K562 (cell line): Measurements from ENCODE around the gene CASP2. TPM values are rescaled to one million over a fixed set of nuclear protein-coding genes. Genes with fewer than 3 reads are reported as not detected.
A peak's percentile ranks its signal among the peaks of the same experiment; 100 is the strongest.

ENCODE experiments used
- CHD7 ChIP-seq: fragments of 200-600 bp; sonication (generic); IDR thresholded peaks from one replicate; pipeline ENCODE4 v1.6.1; 2012; ENCODE audit warnings: mild to moderate bottlenecking, low read depth, low read length, inconsistent platforms
- CREB1 ChIP-seq, 2 experiments: sonication (generic) in 1 of 2; formaldehyde crosslinking in 1 of 2; IDR thresholded peaks; 2 replicates each; pipeline versions ENCODE4 v1.6.1 to v1.8.0; 2012 to 2022; ENCODE audit warnings: inconsistent platforms in 1 of 2, mild to moderate bottlenecking in 1 of 2, missing genetic modification reagents in 1 of 2, moderate library complexity in 1 of 2
- CREBBP ChIP-seq: IDR thresholded peaks from one replicate; pipeline ENCODE4 v1.6.1; 2012; ENCODE audit warnings: low read depth, mild to moderate bottlenecking, control low read depth, inconsistent platforms, low read length
- FOXJ2 ChIP-seq: fragments of 200-800 bp; sonication (Bioruptor generic); IDR thresholded peaks from 2 replicates; pipeline ENCODE4 v1.6.1; 2016; ENCODE audit warnings: missing genetic modification characterization, missing compliant biosample characterization
- MLLT1 ChIP-seq, 2 experiments: fragments of 450-650 bp; IDR thresholded peaks; 2 replicates each; pipeline ENCODE4 v1.6.1; 2016
- NFE2 ChIP-seq: IDR thresholded peaks from 2 replicates; pipeline ENCODE4 v1.6.1; 2014; ENCODE audit warnings: antibody characterized with exemption, low read depth
- NFE2L1 ChIP-seq: fragments of 450-650 bp; IDR thresholded peaks from 2 replicates; pipeline ENCODE4 v1.6.1; 2016; ENCODE audit warnings: missing genetic modification characterization, low read depth, mild to moderate bottlenecking, missing compliant biosample characterization, moderate library complexity, borderline replicate concordance
- NFXL1 ChIP-seq: fragments of 450-650 bp; formaldehyde crosslinking; IDR thresholded peaks from 2 replicates; pipeline ENCODE4 v1.4.0; 2021; ENCODE audit warnings: mild to moderate bottlenecking
- NONO ChIP-seq, 2 experiments: fragments of 200-400 bp in 1 of 2; fragments of 450-650 bp in 1 of 2; formaldehyde crosslinking in 1 of 2; IDR thresholded peaks; 2 replicates each; pipeline ENCODE4 v1.6.1; 2017; ENCODE audit warnings: low read depth in 2 of 2, mild to moderate bottlenecking in 2 of 2, moderate library complexity in 2 of 2, low read length in 1 of 2
- RHOXF2B ChIP-seq: fragments of 250-450 bp; sonication (Bioruptor Pico); conservative IDR thresholded peaks from 2 replicates; pipeline ENCODE4 v1.5.1; 2021
- SMAD2 ChIP-seq: fragments of 150-350 bp; IDR thresholded peaks from 2 replicates; pipeline ENCODE4 v1.6.1; 2014; ENCODE audit warnings: low read depth, mild to moderate bottlenecking, low read length
- THRA ChIP-seq: fragments of 450-650 bp; IDR thresholded peaks from 2 replicates; pipeline ENCODE4 v1.6.1; 2017; ENCODE audit warnings: mild to moderate bottlenecking, moderate library complexity
- ZNF197 ChIP-seq: fragments of 200-800 bp; sonication (Bioruptor generic); IDR thresholded peaks from 2 replicates; pipeline ENCODE4 v1.6.1; 2016; ENCODE audit warnings: low read depth, missing genetic modification characterization, missing compliant biosample characterization
- ZNF57 ChIP-seq: fragments of 450-650 bp; formaldehyde crosslinking; IDR thresholded peaks from 2 replicates; pipeline ENCODE4 v1.4.0; 2020; ENCODE audit warnings: mild to moderate bottlenecking, moderate library complexity
- polyA plus RNA-seq, 8 experiments: library from polyadenylated mRNA; depleted of rRNA in 4 of 8; stranded (reverse) in 5 of 8; unstranded in 3 of 8; fragments of >200 nt; fragmentation: Nextera tagmentation in 2 of 8; fragmentation: Illumina TruSeq in 1 of 8; extraction: Ambion mirVana in 2 of 8; extraction: Trizol in 1 of 8; gene quantifications; 2 replicates each; pipeline versions ENCODE4 v1.2.1 to v1.2.3, GENCODE V29; 2011 to 2014; ENCODE audit warnings: inconsistent platforms in 1 of 8, missing spikeins in 1 of 8
- total RNA-seq, 7 experiments: library from RNA; depleted of rRNA in 6 of 7; stranded (reverse); fragments of >200 nt in 6 of 7; fragmentation: Illumina TruSeq in 2 of 7; extraction: Trizol in 2 of 7; gene quantifications; 2 replicates each; pipeline versions ENCODE4 v1.2.1 to v1.2.3, GENCODE V29; 2011 to 2021; ENCODE audit warnings: low replicate concordance in 1 of 7

CASP2 gene
- total and polyA plus RNA-seq, 9 of the 15 experiments (the other 6 are each of a cell fraction or from before 2014, with no cell fraction given) = 18.8 to 64.9 (median 24.1) TPM

DNA sequence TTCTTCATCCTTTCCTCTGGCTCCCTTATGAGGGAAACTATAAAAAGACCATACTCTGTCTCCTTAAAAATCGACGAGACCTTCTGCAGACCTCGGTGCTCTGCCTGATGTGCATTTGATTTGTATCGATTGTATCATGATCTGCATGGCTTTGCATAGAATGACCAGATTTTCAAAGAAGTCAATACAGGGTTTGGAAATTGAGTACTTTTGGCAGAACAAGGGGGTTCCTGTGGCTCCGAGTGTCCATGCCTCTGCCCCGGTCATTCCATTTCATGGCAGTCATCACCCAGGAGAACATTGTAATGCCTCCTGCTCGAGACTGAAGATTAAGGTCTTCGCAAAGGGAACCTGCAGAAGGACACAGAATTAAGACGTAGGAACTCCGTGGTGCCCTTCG lies 685 bp downstream of the CASP2 start (continued):
- TF ChIP-seq MLLT1 (IDR thresholded peaks at IDR 0.05) = peak in 1 of 2 experiments; percentile 27; a peak in 1 of 4 replicates
- no peak for TF ChIP-seq ZNF57 (CRISPR knock-in tag)
- TF ChIP-seq ZNF197 (CRISPR knock-in tag) = no peak
- no peak for TF ChIP-seq SMAD2
- no peak for TF ChIP-seq NFXL1 (CRISPR knock-in tag)
- no peak for TF ChIP-seq NFE2
- TF ChIP-seq NFE2L1 (tag) = no peak
- TF ChIP-seq THRA = no peak
- no peak for TF ChIP-seq FOXJ2 (tag)
- no peak for TF ChIP-seq CHD7
- no peak for TF ChIP-seq NONO (IDR thresholded peaks at IDR 0.05; ENCODE audit: low read depth in 2 of 2, low read length in 1 of 2)
- TF ChIP-seq CREBBP = no peak
- TF ChIP-seq CREB1 (IDR thresholded peaks at IDR 0.05) = 0 out of 2 replicates have a peak, but pooled peaks have one; percentile 33
- TF ChIP-seq CREB1 (CRISPR knock-in tag; IDR thresholded peaks at IDR 0.05) = no peak
- TF ChIP-seq RHOXF2B (CRISPR knock-in tag) = no peak
